RWPE2 (cell line): Measurements from ENCODE around the gene FIGLA.

Experiments used
- ATAC-seq: fragments of 200-7000 bp; cut with Tn5 transposase; 3 replicates; pipeline ENCODE4 v1.9.1; 2021; ENCODE audit warnings: low read depth
- DNase-seq: peaks from one replicate; pipeline ENCODE4 v3.0.0-alpha.2; 2020; ENCODE audit warnings: low spot score
- H3K27ac ChIP-seq: fragments of 450-650 bp; 2 replicates; pipeline ENCODE4 v1.5.1; 2017; ENCODE audit warnings: mild to moderate bottlenecking; ENCODE audit not compliant: poor library complexity, severe bottlenecking
- H3K27me3 ChIP-seq: fragments of 250-450 bp; sonication (Bioruptor Pico); 2 replicates; pipeline ENCODE4 v1.5.1; 2021; ENCODE audit warnings: mild to moderate bottlenecking, moderate library complexity; ENCODE audit not compliant: insufficient read depth, poor library complexity, severe bottlenecking
- H3K36me3 ChIP-seq: fragments of 250-450 bp; sonication (Bioruptor Pico); 2 replicates; pipeline ENCODE4 v1.5.1; 2020; ENCODE audit warnings: low read depth, mild to moderate bottlenecking, moderate library complexity
- H3K4me1 ChIP-seq: fragments of 250-450 bp; sonication (Bioruptor Pico); 2 replicates; pipeline ENCODE4 v1.5.1; 2021; ENCODE audit warnings: mild to moderate bottlenecking, moderate library complexity; ENCODE audit not compliant: insufficient read depth, poor library complexity, severe bottlenecking
- H3K4me3 ChIP-seq: fragments of 250-450 bp; sonication (Bioruptor Pico); 2 replicates; pipeline ENCODE4 v1.5.1; 2021; ENCODE audit warnings: mild to moderate bottlenecking, moderate library complexity; ENCODE audit not compliant: severe bottlenecking
- H3K9me3 ChIP-seq: fragments of 250-450 bp; sonication (Bioruptor Pico); 2 replicates; pipeline ENCODE4 v1.5.1; 2021; ENCODE audit warnings: mild to moderate bottlenecking, moderate library complexity; ENCODE audit not compliant: severe bottlenecking
- CTCF ChIP-seq: fragments of 450-650 bp; IDR thresholded peaks from one replicate; pipeline ENCODE4 v1.5.1; 2017; ENCODE audit warnings: mild to moderate bottlenecking, moderate library complexity; ENCODE audit not compliant: poor library complexity, severe bottlenecking

FIGLA gene

GRCh38 chr2:70808983-70809958 lies 18.8 kb upstream of the FIGLA start:
- H3K4me3 ChIP-seq, result no peak overlapping the region
- no peak for ATAC-seq
- H3K36me3 ChIP-seq, result no peaks in the 10 kb centered on the region
- H3K27me3 ChIP-seq, result no peaks in the 10 kb centered on the region
- TF ChIP-seq CTCF, result no peak
- H3K4me1 ChIP-seq, result no peaks in the 10 kb centered on the region
- no peak for DNase-seq
- no peak overlapping the region for H3K27ac ChIP-seq
- no peaks in the 10 kb centered on the region for H3K9me3 ChIP-seq

- ATAC-seq (no peak), DNase-seq (no peak)
- Histone ChIP-seq H3K36me3 (no peaks in the 10 kb centered on the region), H3K27ac (no peak overlapping the region), H3K4me3 (no peak overlapping the region), H3K4me1 (no peaks in the 10 kb centered on the region), H3K27me3 (no peaks in the 10 kb centered on the region), H3K9me3 (no peaks in the 10 kb centered on the region)
- no peak for TF ChIP-seq CTCF
Measured at GRCh38 chr2:70807828-70808118, 17.3 kb upstream of the FIGLA start.

- no peaks in the 10 kb centered on the region for H3K4me1 ChIP-seq
- no peak overlapping the region for H3K4me3 ChIP-seq
- TF ChIP-seq CTCF, result no peak
- no peak overlapping the region for H3K27ac ChIP-seq
- no peaks in the 10 kb centered on the region for H3K36me3 ChIP-seq
- H3K9me3 ChIP-seq, result no peaks in the 10 kb centered on the region
- DNase-seq, result no peak
- H3K27me3 ChIP-seq, result no peaks in the 10 kb centered on the region
- ATAC-seq, result no peak
Measured at GRCh38 chr2:70807102-70807827, 16.8 kb upstream of the FIGLA start.

- ATAC-seq (no peak), DNase-seq (no peak)
- Histone ChIP-seq H3K4me1 (no peaks in the 10 kb centered on the region), H3K27ac (no peak overlapping the region), H3K9me3 (no peaks in the 10 kb centered on the region), H3K27me3 (no peaks in the 10 kb centered on the region), H3K4me3 (no peak overlapping the region), H3K36me3 (no peaks in the 10 kb centered on the region)
- no peak for TF ChIP-seq CTCF
Measured at GRCh38 chr2:70806620-70807019, 16.2 kb upstream of the FIGLA start.
